ENCODE measurements around the gene UFL1. TPM values are rescaled to one million over a fixed set of nuclear protein-coding genes. Genes with fewer than 3 reads are reported as not detected.
"Not testable (repeated sequence)": the region's sequence is repeated elsewhere in the genome, so short reads cannot be mapped to it uniquely, and the experiment has no call there.

The UFL1 gene
- total RNA-seq, 4 donors from 2014 or later, result 22.3 to 24.3 (median 23.2) TPM

DNA sequence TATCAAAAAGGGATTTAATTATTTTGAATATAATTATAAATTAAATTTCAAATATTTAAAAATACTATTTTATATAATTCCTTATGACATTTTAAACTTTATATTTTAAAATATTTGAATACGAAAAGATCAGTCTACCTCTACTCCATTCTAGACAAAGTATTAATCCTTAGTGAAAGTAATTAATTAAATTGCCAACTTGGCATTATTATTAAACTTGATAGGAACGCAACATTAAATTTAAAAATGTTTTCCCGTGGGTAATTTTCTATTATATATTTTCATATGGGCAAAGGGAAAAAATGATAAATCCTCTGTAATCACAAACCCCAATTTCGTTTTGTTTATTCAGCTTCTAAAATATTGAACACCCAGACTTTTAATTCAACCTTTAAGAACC is 33.0 kb downstream of the UFL1 start:
- DNase-seq (ENCODE audit: low spot score in 2 of 2), result no peak
- TF ChIP-seq CTCF (IDR thresholded peaks at IDR 0.05) (no peak), POLR2A (IDR thresholded peaks at IDR 0.05) (no peak)
- WGBS, 2 donors, result 93 to 94% methylated on average over 4 of the region's 4 CpGs
- intact Hi-C loops (cut with DNase I; ENCODE audit: low total_unique reads), result no loop called here
- no peak overlapping the region for H3K4me3 ChIP-seq (ENCODE audit: low read depth, poor library complexity, severe bottlenecking)

DNA sequence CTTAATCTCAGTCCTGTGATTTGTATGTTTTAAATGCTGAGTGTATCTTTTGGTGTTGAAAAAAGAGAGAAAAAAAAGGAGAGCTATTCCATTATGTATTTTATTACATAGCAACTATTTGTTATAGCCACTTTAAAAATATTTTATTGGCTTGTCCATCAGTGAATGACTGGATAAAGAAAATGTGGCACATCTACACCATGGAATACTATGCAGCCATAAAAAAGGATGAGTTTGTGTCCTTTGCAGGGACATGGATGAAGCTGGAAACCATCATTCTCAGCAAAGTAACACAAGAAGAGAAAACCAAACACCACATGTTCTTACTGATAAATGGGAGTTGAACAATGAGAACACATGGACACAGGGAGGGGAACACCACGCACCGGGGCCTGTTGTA is 38.1 kb downstream of the UFL1 start:
- intact Hi-C loops (cut with DNase I; ENCODE audit: low total_unique reads); H3K4me3 ChIP-seq (ENCODE audit: low read depth, poor library complexity, severe bottlenecking); DNase-seq (ENCODE audit: low spot score in 2 of 2): not testable (repeated sequence)
- 95 to 98% methylated on average over 2 of the region's 2 CpGs for WGBS, 2 donors

- WGBS, 2 donors, result 9 to 10% methylated on average over 3 of the region's 3 CpGs
- no peak for DNase-seq (ENCODE audit: low spot score in 2 of 2)
- H3K4me3 ChIP-seq (ENCODE audit: low read depth, poor library complexity, severe bottlenecking), result no peak within 1 kb of the TSS
- TF ChIP-seq CTCF (IDR thresholded peaks at IDR 0.05) (no peak), POLR2A (IDR thresholded peaks at IDR 0.05) (no peak)
- intact Hi-C loops (cut with DNase I; ENCODE audit: low total_unique reads), result no loop called here
Observed at GRCh38 chr6:96562886-96563285, 41.3 kb downstream of the UFL1 start, which contains the start of gene FHL5. Gene FHL5, plus strand, starts transcription at chr6:96563128. Its CDS starts 40,486 bp downstream, at chr6:96603614.

DNA sequence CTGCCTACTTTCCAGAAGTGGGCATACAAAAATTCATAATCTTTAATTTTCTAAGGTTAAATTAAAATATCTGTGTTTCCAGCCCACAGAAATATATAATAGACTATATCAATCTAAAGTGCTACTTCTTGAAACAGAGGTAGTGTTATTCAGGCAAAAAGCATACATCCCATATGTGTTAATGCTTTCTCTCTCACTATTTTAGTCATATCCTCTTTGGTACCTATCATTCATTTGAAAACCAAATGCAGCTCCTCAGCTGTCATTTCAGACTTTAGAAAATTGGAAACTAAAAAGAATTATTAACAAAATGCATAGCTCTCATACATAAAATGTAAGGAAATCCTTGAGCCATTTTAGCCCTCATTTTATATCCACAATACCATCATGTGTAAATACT is 42.2 kb downstream of the UFL1 start:
- intact Hi-C loops (cut with DNase I; ENCODE audit: low total_unique reads), result no loop called here
- no peak for DNase-seq (ENCODE audit: low spot score in 2 of 2)
- no peak overlapping the region for H3K4me3 ChIP-seq (ENCODE audit: low read depth, poor library complexity, severe bottlenecking)
- TF ChIP-seq POLR2A (IDR thresholded peaks at IDR 0.05), result no peak
- no peak for TF ChIP-seq CTCF (IDR thresholded peaks at IDR 0.05)

GRCh38 chr6:96570053-96570452 is 48.4 kb downstream of the UFL1 start:
- whole genome bisulfite sequencing, 2 donors, result 84 to 85% methylated on average over 2 of the region's 2 CpGs

DNA sequence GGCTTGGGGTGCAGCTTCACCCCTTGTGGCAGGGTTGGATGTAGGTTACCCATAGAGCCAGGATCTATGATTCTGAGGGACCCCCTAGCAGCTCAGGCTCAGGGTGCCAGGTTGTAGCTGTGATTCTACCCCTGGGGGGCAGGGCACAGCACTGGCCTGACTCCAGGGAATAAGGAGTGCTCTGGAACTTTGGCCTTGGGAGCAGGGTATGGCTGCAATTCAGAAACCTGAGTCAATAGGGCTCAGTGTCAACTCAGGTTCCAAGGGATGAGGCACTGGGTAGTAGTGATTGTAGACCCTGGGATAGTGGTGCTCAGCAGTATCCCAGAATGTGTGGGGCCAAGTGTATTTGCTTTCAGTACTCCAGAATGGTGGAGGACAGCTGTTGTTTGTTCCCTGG is 49.9 kb downstream of the UFL1 start:
- H3K4me3 ChIP-seq (ENCODE audit: low read depth, poor library complexity, severe bottlenecking), result no peak overlapping the region
- intact Hi-C loops (cut with DNase I; ENCODE audit: low total_unique reads), result no loop called here
- TF ChIP-seq POLR2A (IDR thresholded peaks at IDR 0.05) (no peak), CTCF (IDR thresholded peaks at IDR 0.05) (no peak)
- no peak for DNase-seq (ENCODE audit: low spot score in 2 of 2)

More at GRCh38 chr6:96570053-96570452, 48.4 kb downstream of the UFL1 start:
- H3K4me3 ChIP-seq (ENCODE audit: low read depth, poor library complexity, severe bottlenecking), result no peak overlapping the region
- TF ChIP-seq CTCF (IDR thresholded peaks at IDR 0.05) (no peak), POLR2A (IDR thresholded peaks at IDR 0.05) (no peak)
- intact Hi-C loops (cut with DNase I; ENCODE audit: low total_unique reads), result no loop called here
- no peak for DNase-seq (ENCODE audit: low spot score in 2 of 2)

Data from lower leg skin (tissue), 4 donors.